HG02970 (cell line): ENCODE results near the gene ABCC2.
"Not testable (repeated sequence)": the region's sequence is repeated elsewhere in the genome, so short reads cannot be mapped to it uniquely, and the experiment has no call there.

Experiments used
- ATAC-seq: cut with Tn5 transposase; IDR thresholded peaks from one replicate; pipeline ENCODE4 v1.9.1; 2021; ENCODE audit warnings: mild to moderate bottlenecking, moderate library complexity, moderate number of reproducible peaks; ENCODE audit not compliant: unreplicated experiment, low FRiP score

The ABCC2 gene

DNA sequence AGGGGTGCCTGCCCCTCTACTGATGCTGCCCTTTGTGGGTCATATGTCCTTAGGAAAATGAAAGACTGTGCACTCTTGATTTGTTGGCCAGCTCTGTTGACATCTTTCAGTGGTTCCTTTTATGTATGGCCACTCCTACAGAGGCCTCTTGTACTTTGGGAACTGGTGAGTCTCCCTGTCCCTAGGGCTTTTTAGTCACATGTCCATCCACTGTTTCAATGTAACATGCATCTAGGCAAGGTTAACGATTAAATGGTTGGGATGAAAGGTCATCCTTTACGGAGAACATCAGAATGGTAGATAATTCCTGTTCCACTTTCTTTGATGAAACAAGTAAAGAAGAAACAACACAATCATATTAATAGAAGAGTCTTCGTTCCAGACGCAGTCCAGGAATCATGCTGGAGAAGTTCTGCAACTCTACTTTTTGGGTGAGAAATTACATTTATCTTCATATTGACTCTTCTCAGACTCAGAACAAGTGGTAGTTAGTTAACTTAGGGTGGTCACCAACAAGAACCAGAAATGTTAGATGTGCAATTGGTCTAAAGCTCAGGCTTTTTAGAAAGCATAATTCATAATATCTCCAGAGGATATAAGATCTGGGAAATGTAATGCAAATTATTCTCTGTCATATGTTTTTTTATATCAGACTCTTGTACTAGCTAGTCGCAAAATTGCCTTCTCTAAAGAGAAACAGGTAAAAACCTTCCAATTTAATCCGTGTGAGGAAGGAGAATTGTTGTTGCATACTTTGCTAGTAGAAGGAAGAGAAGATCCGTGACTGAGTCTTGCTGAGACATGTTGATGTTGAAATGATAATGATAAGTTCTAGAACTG is at the start of gene ABCC2:
ABCC2 (plus strand) TSS at position 194 of the 840 bp plus-strand sequence; CDS start at position 399, 205 bp downstream.
- ATAC-seq: no peak

DNA sequence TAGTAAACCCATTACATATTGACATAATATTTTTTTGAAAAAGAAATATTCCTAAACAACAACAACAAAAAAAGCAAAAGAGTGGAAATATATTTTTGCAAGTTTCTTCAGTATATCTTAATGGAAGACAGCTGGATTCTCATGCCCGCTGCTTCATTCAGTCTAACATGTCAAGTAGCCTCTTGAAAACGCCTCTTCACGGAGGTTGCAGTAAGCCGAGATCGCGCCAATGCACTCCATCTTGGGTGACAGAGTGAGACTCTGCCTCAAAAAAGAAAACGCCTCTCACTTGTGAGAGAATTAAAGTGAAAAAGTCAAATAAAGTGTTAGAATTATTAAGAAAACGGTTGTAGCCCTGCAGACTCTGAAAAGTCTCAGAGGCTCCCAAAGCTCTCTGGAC is 49.1 kb upstream of the ABCC2 start:
- ATAC-seq: no peak

DNA sequence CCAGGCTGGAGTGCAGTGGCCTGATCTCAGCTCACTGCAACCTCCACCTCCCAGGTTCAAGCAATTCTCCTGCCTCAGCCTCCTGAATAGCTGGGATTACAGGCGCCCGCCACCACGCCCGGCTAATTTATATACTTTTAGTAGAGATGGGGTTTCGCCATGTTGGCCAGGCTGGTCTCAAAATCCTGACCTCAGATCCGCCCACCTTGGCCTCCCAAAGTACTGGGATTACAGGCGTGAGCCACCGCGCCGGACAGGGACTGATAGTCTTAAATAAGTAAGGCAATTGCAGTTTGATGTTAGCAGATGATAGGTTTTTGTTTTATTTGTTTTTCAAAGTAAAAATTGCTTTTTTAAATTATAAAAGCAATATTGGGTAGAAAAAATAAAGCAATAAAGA is 48.3 kb upstream of the ABCC2 start:
- ATAC-seq: not testable (repeated sequence)

GRCh38 chr10:99740260-99740659 is 42.2 kb upstream of the ABCC2 start:
- no peak for ATAC-seq

GRCh38 chr10:99740933-99741559 is 41.4 kb upstream of the ABCC2 start:
- ATAC-seq: no peak

DNA sequence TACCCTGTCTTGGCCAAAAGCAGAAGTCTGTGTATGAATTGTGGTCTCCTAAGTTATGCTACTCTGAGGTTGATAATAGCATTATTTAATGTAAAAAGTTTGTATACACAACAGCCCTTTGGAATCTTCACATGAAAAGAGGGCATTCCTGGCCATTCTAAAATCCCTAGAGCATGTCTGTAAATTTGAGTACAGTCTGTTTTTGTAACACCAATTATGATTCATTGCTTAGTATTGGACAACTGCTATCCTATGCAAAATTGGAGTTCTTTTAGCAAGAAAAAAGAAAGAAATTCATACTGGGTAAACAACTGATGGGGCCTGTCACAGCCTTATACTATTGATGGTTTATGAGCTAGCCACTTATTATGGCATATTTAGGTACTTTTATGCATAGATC is 40.2 kb upstream of the ABCC2 start:
- ATAC-seq: no peak

GRCh38 chr10:99742701-99743100 is 39.7 kb upstream of the ABCC2 start:
- ATAC-seq: no peak

GRCh38 chr10:99743841-99744240 is 38.6 kb upstream of the ABCC2 start:
- no peak for ATAC-seq

GRCh38 chr10:99746166-99746565 is 36.3 kb upstream of the ABCC2 start:
- ATAC-seq: not testable (repeated sequence)

- ATAC-seq: no peak
These were observed 33.5 kb upstream of the ABCC2 start for GRCh38 chr10:99748823-99749451.

- no peak for ATAC-seq
These were observed 31.8 kb upstream of the ABCC2 start for GRCh38 chr10:99750641-99751040.

- ATAC-seq: no peak
These were observed 27.8 kb upstream of the ABCC2 start for GRCh38 chr10:99754670-99755069.

GRCh38 chr10:99756159-99756558 is 26.3 kb upstream of the ABCC2 start:
- no peak for ATAC-seq

DNA sequence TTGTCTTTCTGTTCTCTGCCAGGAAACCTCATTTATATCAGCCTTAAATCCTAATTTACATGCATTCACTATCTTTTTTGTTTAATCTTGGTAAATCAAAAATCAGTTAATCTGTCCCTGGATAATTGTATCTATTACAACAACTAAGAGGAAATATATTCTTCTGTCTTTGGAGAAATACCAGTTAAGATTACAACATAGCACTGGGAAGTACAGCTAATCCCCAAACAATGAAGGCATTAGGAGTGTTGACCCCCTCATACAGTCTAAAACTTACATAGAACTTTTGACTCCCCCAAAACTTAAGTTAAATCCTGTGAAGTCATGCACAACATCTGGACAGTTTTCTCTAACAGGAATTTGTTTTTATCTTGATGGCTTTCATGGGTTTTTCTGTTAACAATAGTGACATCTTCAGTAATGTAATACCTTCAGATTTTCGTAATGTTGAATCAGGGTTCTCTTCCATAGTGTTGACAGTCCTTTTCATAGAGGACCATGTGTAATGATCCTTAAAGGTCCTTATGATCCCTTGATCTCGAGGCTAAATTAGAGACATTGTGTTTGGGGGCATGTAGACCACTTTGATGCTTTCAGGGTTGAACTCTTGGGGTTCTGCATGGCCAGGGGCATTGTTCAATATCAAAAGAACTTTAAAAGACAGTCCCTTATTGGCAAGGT is 24.1 kb upstream of the ABCC2 start:
- ATAC-seq: no peak

DNA sequence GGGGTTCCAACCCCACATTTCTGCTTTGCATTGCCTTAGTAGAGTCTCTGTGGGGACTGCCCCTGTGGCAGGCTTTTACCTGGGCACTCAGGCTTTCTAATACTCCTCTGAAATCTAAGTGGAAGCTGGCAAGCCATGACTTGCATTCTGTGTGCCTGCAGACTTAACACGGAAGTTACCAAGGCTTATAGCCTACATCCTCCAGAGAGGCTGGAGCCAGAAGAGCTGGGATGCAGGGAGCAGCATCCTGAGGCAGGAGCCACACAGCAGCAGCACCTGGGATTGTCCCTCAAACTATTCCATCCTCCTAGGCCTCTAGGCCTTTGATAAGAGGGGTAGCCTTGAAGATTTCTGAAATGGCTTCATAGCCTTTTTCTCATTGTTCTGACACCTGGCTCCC is 22.1 kb upstream of the ABCC2 start:
- no peak for ATAC-seq

- ATAC-seq: no peak
These were observed 21.1 kb upstream of the ABCC2 start for GRCh38 chr10:99761365-99761764.

DNA sequence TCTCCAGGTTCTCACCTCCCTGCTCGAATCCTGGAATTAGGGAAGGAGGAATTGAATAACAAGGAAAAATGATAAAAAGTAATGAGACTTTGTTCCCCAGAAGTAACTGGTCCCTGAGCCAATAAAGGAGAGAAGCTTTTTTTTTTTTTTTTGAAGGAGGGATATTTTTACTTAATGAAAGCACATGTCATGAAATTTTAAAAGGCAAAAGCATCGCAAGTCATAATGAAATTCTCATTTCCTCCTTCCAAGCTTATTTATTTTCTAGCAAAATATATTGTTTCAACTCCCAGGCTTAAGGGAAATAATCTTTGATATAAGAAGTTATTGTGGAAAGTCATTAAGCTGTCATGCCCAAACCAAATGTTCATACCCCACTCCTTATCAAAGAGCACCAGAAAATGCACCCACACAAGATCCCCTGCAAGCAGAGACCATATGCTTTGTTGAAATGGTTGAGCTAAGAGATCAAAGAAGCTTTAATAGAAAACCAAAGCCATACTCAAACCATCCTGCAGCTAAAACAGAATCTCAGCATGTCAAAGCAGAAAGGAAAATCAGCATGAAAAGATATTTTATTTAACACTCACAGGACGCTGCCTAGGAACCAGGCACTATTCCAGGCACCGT is 16.7 kb upstream of the ABCC2 start:
- ATAC-seq: no peak

- ATAC-seq: no peak
These were observed 16.1 kb upstream of the ABCC2 start for GRCh38 chr10:99766302-99766681.

DNA sequence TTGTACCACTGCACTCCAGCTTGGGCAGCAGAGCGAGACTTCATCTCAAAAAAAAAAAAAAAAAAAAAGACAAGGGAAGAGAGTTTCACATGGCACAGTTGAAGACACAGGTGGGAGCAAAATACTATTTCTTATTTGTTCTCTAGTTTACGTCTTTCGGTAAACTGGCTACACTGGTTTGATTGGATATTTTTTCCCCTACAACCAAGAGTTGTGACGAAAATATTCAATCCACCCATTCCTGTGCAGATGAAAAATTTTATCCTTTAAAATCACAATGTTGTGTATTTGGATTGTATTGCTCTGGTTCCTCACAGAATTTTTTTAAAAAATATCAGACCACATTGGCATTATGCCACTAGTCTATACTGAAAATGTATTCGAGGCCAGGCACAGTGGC is 14.5 kb upstream of the ABCC2 start:
- ATAC-seq: no peak

GRCh38 chr10:99768556-99768955 is 13.9 kb upstream of the ABCC2 start:
- no peak for ATAC-seq

GRCh38 chr10:99769706-99770105 is 12.7 kb upstream of the ABCC2 start:
- no peak for ATAC-seq
